ENCODE results near the gene NELL2.

Gene NELL2

DNA sequence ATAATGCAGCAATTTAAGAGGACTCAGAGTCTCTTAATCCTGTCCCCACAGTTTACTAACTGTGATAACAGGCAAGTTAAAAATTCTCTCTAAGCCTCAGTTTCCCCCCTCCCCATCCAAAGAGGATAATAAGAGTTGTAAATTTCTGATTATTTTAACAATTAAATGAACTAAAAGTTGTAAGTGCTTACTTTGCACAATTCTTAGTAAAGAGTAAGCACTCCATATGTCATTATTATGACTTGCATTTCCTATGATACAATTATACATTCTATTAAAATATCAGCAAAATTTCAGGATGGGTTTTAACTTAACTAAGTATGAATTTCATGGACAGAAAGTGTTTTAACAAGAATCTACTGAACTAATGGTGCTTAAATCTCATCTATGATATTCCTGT lies 80.1 kb downstream of the NELL2 start:
- H3K27me3 ChIP-seq (ENCODE audit: control insufficient read depth in 5 of 5, insufficient read depth in 4 of 5, low read length in 5 of 5) = no peaks in the 10 kb centered on the region
- H3K4me3 ChIP-seq (ENCODE audit: low read depth in 1 of 5, low read length in 5 of 5) = no peak overlapping the region
- no peak overlapping the region for H3K27ac ChIP-seq (ENCODE audit: low read depth, low read length)
- H3K36me3 ChIP-seq (ENCODE audit: control insufficient read depth in 5 of 5, insufficient read depth in 5 of 5, low read length in 5 of 5) = no peaks in the 10 kb centered on the region
- H3K9ac ChIP-seq (ENCODE audit: low read length in 5 of 5) = no peak overlapping the region
- H3K4me1 ChIP-seq (ENCODE audit: control insufficient read depth in 5 of 5, insufficient read depth in 5 of 5, low read length in 5 of 5) = no peaks in the 10 kb centered on the region
- no peaks in the 10 kb centered on the region for H3K9me3 ChIP-seq (ENCODE audit: control insufficient read depth in 5 of 5, low read length in 5 of 5)

- H3K4me1 ChIP-seq (ENCODE audit: control insufficient read depth in 5 of 5, insufficient read depth in 5 of 5, low read length in 5 of 5) = peaks cover 0 to 3% (median 0%) of the 10 kb centered on the region in 5 donors
- H3K9ac ChIP-seq (ENCODE audit: low read length in 5 of 5) = no peak overlapping the region
- no peak overlapping the region for H3K27ac ChIP-seq (ENCODE audit: low read depth, low read length)
- H3K27me3 ChIP-seq (ENCODE audit: control insufficient read depth in 5 of 5, insufficient read depth in 4 of 5, low read length in 5 of 5) = no peaks in the 10 kb centered on the region
- no peaks in the 10 kb centered on the region for H3K9me3 ChIP-seq (ENCODE audit: control insufficient read depth in 5 of 5, low read length in 5 of 5)
- no peak overlapping the region for H3K4me3 ChIP-seq (ENCODE audit: low read depth in 1 of 5, low read length in 5 of 5)
- no peaks in the 10 kb centered on the region for H3K36me3 ChIP-seq (ENCODE audit: control insufficient read depth in 5 of 5, insufficient read depth in 5 of 5, low read length in 5 of 5)
Observed at GRCh38 chr12:44788731-44789130, 87.4 kb downstream of the NELL2 start.

DNA sequence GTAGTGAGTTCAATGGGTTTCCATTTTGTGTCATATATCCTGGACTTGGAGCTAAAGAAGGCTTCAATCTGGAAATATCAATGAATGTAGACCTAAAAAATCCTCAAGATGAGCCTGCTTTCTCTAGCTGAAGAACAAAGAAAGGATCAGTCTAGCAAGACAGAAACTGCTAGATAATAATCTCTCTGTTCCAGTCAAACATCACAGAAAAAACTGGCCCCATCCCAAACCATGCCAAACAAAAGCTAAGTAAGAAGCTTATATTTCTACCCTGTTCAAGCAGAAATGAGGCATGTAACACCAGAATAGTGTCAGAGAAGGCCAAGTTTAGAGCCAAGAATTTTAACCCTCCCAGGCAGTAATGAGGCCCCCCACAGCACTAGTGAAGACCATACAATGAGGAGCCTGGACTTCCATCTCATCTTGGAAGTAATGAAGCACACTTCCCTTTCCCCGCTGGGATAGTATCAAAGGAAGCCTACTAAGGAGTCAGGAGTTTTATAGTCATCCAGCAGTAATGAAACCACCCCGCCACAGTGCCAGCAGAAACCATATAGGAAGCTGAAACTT lies 95.8 kb downstream of the NELL2 start:
- no peak overlapping the region for H3K27ac ChIP-seq (ENCODE audit: low read depth, low read length)
- H3K9me3 ChIP-seq (ENCODE audit: control insufficient read depth in 5 of 5, low read length in 5 of 5) = peaks cover 0 to 2% (median 0%) of the 10 kb centered on the region in 5 donors
- no peaks in the 10 kb centered on the region for H3K36me3 ChIP-seq (ENCODE audit: control insufficient read depth in 5 of 5, insufficient read depth in 5 of 5, low read length in 5 of 5)
- no peak overlapping the region for H3K4me3 ChIP-seq (ENCODE audit: low read depth in 1 of 5, low read length in 5 of 5)
- H3K4me1 ChIP-seq (ENCODE audit: control insufficient read depth in 5 of 5, insufficient read depth in 5 of 5, low read length in 5 of 5) = no peaks in the 10 kb centered on the region
- no peaks in the 10 kb centered on the region for H3K27me3 ChIP-seq (ENCODE audit: control insufficient read depth in 5 of 5, insufficient read depth in 4 of 5, low read length in 5 of 5)
- no peak overlapping the region for H3K9ac ChIP-seq (ENCODE audit: low read length in 5 of 5)

DNA sequence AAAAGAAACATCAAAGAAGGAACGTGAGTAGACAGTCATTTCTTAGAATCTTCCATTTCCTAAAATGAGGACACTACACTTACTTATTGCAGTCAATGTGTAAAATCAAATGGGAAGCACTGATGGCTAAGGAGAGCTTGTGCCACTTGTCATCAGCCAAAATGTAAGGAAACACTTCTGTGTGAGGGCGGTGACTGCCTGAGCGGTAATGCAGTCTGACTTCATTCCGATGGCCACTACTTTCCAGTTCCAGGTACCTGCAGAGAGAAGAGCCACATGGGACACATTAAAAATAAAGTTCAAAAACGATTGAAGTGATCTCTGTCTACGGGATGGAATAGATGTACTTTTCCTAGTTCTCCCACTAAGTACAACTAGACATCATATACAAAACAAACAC lies 96.3 kb downstream of the NELL2 start:
- Histone ChIP-seq H3K36me3 (ENCODE audit: control insufficient read depth in 5 of 5, insufficient read depth in 5 of 5, low read length in 5 of 5) (no peaks in the 10 kb centered on the region), H3K4me3 (ENCODE audit: low read depth in 1 of 5, low read length in 5 of 5) (no peak overlapping the region), H3K9ac (ENCODE audit: low read length in 5 of 5) (no peak overlapping the region), H3K27me3 (ENCODE audit: control insufficient read depth in 5 of 5, insufficient read depth in 4 of 5, low read length in 5 of 5) (no peaks in the 10 kb centered on the region), H3K27ac (ENCODE audit: low read depth, low read length) (no peak overlapping the region), H3K4me1 (ENCODE audit: control insufficient read depth in 5 of 5, insufficient read depth in 5 of 5, low read length in 5 of 5) (no peaks in the 10 kb centered on the region), H3K9me3 (ENCODE audit: control insufficient read depth in 5 of 5, low read length in 5 of 5) (peaks cover 0 to 2% (median 0%) of the 10 kb centered on the region in 5 donors)

DNA sequence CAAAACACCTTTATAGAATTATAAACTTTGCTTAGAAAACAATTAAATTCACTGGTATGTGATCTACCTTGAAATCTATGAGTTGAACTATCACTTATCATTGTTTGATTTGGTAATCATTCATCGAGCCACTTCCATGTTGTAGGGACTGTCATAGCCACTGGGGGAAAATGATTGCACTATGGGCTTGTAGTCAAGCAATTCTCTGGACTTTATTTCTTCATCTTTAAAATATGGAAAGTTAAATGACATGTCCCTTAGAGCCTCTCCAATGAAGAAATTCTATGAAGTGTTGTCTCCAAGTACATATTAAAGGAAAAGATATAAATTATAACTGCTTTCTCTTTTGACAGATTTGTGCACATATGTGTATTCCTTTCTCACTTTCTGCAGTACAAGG lies 97.3 kb downstream of the NELL2 start:
- no peaks in the 10 kb centered on the region for H3K4me1 ChIP-seq (ENCODE audit: control insufficient read depth in 5 of 5, insufficient read depth in 5 of 5, low read length in 5 of 5)
- H3K36me3 ChIP-seq (ENCODE audit: control insufficient read depth in 5 of 5, insufficient read depth in 5 of 5, low read length in 5 of 5) = no peaks in the 10 kb centered on the region
- H3K4me3 ChIP-seq (ENCODE audit: low read depth in 1 of 5, low read length in 5 of 5) = no peak overlapping the region
- no peaks in the 10 kb centered on the region for H3K27me3 ChIP-seq (ENCODE audit: control insufficient read depth in 5 of 5, insufficient read depth in 4 of 5, low read length in 5 of 5)
- no peak overlapping the region for H3K27ac ChIP-seq (ENCODE audit: low read depth, low read length)
- no peak overlapping the region for H3K9ac ChIP-seq (ENCODE audit: low read length in 5 of 5)
- H3K9me3 ChIP-seq (ENCODE audit: control insufficient read depth in 5 of 5, low read length in 5 of 5) = peaks cover 0 to 2% (median 0%) of the 10 kb centered on the region in 5 donors

DNA sequence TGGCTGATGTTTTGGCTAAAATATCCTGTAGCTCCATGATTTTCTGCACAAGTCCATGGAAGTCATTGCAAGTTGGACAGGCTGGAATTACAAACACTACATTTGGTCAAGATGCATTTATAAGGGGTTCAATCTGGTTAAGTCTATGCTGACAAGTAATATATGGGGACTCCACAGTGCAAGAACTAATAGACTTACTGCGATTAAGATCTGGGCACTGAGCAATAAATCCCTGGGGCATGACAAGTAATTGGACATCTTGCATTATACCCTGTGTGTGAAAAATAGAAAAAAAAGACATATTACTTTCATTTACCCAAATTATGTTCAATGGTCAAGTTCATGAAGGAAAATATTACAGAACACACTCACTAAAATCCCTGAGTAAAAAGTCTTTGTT lies 99.1 kb downstream of the NELL2 start:
- Histone ChIP-seq H3K4me1 (ENCODE audit: control insufficient read depth in 5 of 5, insufficient read depth in 5 of 5, low read length in 5 of 5) (no peaks in the 10 kb centered on the region), H3K27ac (ENCODE audit: low read depth, low read length) (no peak overlapping the region), H3K9ac (ENCODE audit: low read length in 5 of 5) (no peak overlapping the region), H3K36me3 (ENCODE audit: control insufficient read depth in 5 of 5, insufficient read depth in 5 of 5, low read length in 5 of 5) (no peaks in the 10 kb centered on the region), H3K4me3 (ENCODE audit: low read depth in 1 of 5, low read length in 5 of 5) (no peak overlapping the region), H3K27me3 (ENCODE audit: control insufficient read depth in 5 of 5, insufficient read depth in 4 of 5, low read length in 5 of 5) (no peaks in the 10 kb centered on the region), H3K9me3 (ENCODE audit: control insufficient read depth in 5 of 5, low read length in 5 of 5) (peaks cover 0 to 2% (median 0%) of the 10 kb centered on the region in 5 donors)

- no peaks in the 10 kb centered on the region for H3K36me3 ChIP-seq (ENCODE audit: control insufficient read depth in 5 of 5, insufficient read depth in 5 of 5, low read length in 5 of 5)
- H3K27me3 ChIP-seq (ENCODE audit: control insufficient read depth in 5 of 5, insufficient read depth in 4 of 5, low read length in 5 of 5) = no peaks in the 10 kb centered on the region
- no peak overlapping the region for H3K27ac ChIP-seq (ENCODE audit: low read depth, low read length)
- no peaks in the 10 kb centered on the region for H3K4me1 ChIP-seq (ENCODE audit: control insufficient read depth in 5 of 5, insufficient read depth in 5 of 5, low read length in 5 of 5)
- no peak overlapping the region for H3K9ac ChIP-seq (ENCODE audit: low read length in 5 of 5)
- H3K4me3 ChIP-seq (ENCODE audit: low read depth in 1 of 5, low read length in 5 of 5) = no peak overlapping the region
- H3K9me3 ChIP-seq (ENCODE audit: control insufficient read depth in 5 of 5, low read length in 5 of 5) = no peaks in the 10 kb centered on the region
Observed at GRCh38 chr12:44775901-44776300, 100.2 kb downstream of the NELL2 start.

GRCh38 chr12:44774815-44775411 lies 101.2 kb downstream of the NELL2 start:
- H3K4me3 ChIP-seq (ENCODE audit: low read depth in 1 of 5, low read length in 5 of 5) = no peak overlapping the region
- H3K4me1 ChIP-seq (ENCODE audit: control insufficient read depth in 5 of 5, insufficient read depth in 5 of 5, low read length in 5 of 5) = no peaks in the 10 kb centered on the region
- no peaks in the 10 kb centered on the region for H3K9me3 ChIP-seq (ENCODE audit: control insufficient read depth in 5 of 5, low read length in 5 of 5)
- H3K9ac ChIP-seq (ENCODE audit: low read length in 5 of 5) = no peak overlapping the region
- H3K36me3 ChIP-seq (ENCODE audit: control insufficient read depth in 5 of 5, insufficient read depth in 5 of 5, low read length in 5 of 5) = no peaks in the 10 kb centered on the region
- H3K27me3 ChIP-seq (ENCODE audit: control insufficient read depth in 5 of 5, insufficient read depth in 4 of 5, low read length in 5 of 5) = no peaks in the 10 kb centered on the region
- H3K27ac ChIP-seq (ENCODE audit: low read depth, low read length) = no peak overlapping the region

- H3K9ac ChIP-seq (ENCODE audit: low read length in 5 of 5) = no peak overlapping the region
- no peak overlapping the region for H3K4me3 ChIP-seq (ENCODE audit: low read depth in 1 of 5, low read length in 5 of 5)
- no peaks in the 10 kb centered on the region for H3K27me3 ChIP-seq (ENCODE audit: control insufficient read depth in 5 of 5, insufficient read depth in 4 of 5, low read length in 5 of 5)
- H3K27ac ChIP-seq (ENCODE audit: low read depth, low read length) = no peak overlapping the region
- no peaks in the 10 kb centered on the region for H3K9me3 ChIP-seq (ENCODE audit: control insufficient read depth in 5 of 5, low read length in 5 of 5)
- no peaks in the 10 kb centered on the region for H3K4me1 ChIP-seq (ENCODE audit: control insufficient read depth in 5 of 5, insufficient read depth in 5 of 5, low read length in 5 of 5)
- H3K36me3 ChIP-seq (ENCODE audit: control insufficient read depth in 5 of 5, insufficient read depth in 5 of 5, low read length in 5 of 5) = no peaks in the 10 kb centered on the region
Observed at GRCh38 chr12:44771485-44772021, 104.6 kb downstream of the NELL2 start.

DNA sequence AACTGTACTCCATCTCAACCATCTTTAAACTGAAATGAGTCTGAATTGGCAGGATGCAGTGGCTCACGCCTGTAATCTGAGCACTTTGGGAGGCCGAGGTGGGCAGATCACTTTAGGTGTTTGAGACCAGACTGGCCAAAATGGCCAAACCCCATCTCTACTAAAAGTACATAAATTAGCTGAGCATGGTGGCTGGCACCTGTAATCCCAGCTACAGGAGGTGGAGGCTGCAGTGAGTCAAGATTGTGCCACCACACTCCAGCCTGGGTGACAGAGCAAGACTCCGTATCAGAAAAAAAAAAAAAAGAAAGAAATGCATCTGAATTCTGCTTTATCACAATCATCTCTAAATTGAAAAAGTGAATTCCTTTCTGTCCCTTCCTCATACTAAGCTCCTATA lies 110.3 kb downstream of the NELL2 start:
- Histone ChIP-seq H3K27me3 (ENCODE audit: control insufficient read depth in 5 of 5, insufficient read depth in 4 of 5, low read length in 5 of 5) (no peaks in the 10 kb centered on the region), H3K4me3 (ENCODE audit: low read depth in 1 of 5, low read length in 5 of 5) (no peak overlapping the region), H3K9ac (ENCODE audit: low read length in 5 of 5) (no peak overlapping the region), H3K36me3 (ENCODE audit: control insufficient read depth in 5 of 5, insufficient read depth in 5 of 5, low read length in 5 of 5) (no peaks in the 10 kb centered on the region), H3K4me1 (ENCODE audit: control insufficient read depth in 5 of 5, insufficient read depth in 5 of 5, low read length in 5 of 5) (no peaks in the 10 kb centered on the region), H3K27ac (ENCODE audit: low read depth, low read length) (no peak overlapping the region), H3K9me3 (ENCODE audit: control insufficient read depth in 5 of 5, low read length in 5 of 5) (no peaks in the 10 kb centered on the region)
